GM20000 (cell line): ENCODE results near the gene RYR1.
A peak's percentile ranks its signal among the peaks of the same experiment; 100 is the strongest.

Source experiments
- DNase-seq: peaks from one replicate; pipeline ENCODE4 v3.0.0; 2012; ENCODE audit warnings: low spot score
- TF ChIP-seq, protein P1 (sequence below): IDR thresholded peaks from 2 replicates; pipeline ENCODE4 v1.5.1; 2012; ENCODE audit warnings: mild to moderate bottlenecking, control low read depth; ENCODE audit errors: extremely low read depth, missing control alignments

The RYR1 gene

DNA sequence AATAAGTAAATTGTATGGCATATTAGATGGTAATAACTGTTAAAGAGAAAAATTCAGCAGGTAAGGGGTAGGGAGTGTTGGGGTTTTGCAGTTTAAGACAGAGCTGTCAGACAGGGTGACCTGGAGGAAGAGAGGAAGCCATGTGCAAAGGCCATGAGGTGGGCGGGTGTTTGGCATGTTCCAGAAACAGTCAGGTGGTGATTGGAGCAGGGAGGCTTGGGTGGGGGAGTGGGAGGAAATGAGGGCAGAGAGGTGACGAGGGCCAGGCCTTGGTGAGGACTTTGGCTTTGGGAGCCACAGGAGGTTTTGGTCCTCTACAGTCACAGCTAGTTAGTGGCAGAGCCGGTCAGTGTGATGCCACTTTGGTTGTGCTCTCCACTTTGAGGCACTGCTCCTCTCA, 20.1 kb downstream of the RYR1 start:
- TF ChIP-seq, protein P1, sequence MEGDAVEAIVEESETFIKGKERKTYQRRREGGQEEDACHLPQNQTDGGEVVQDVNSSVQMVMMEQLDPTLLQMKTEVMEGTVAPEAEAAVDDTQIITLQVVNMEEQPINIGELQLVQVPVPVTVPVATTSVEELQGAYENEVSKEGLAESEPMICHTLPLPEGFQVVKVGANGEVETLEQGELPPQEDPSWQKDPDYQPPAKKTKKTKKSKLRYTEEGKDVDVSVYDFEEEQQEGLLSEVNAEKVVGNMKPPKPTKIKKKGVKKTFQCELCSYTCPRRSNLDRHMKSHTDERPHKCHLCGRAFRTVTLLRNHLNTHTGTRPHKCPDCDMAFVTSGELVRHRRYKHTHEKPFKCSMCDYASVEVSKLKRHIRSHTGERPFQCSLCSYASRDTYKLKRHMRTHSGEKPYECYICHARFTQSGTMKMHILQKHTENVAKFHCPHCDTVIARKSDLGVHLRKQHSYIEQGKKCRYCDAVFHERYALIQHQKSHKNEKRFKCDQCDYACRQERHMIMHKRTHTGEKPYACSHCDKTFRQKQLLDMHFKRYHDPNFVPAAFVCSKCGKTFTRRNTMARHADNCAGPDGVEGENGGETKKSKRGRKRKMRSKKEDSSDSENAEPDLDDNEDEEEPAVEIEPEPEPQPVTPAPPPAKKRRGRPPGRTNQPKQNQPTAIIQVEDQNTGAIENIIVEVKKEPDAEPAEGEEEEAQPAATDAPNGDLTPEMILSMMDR, result no peak
- no peak for DNase-seq

GRCh38 chr19:38455031-38455430, 21.5 kb downstream of the RYR1 start:
- TF ChIP-seq, protein P1, result no peak
- DNase-seq, result peak; percentile 60

GRCh38 chr19:38457202-38457601, 23.7 kb downstream of the RYR1 start:
- TF ChIP-seq, protein P1, result no peak
- DNase-seq, result no peak

DNA sequence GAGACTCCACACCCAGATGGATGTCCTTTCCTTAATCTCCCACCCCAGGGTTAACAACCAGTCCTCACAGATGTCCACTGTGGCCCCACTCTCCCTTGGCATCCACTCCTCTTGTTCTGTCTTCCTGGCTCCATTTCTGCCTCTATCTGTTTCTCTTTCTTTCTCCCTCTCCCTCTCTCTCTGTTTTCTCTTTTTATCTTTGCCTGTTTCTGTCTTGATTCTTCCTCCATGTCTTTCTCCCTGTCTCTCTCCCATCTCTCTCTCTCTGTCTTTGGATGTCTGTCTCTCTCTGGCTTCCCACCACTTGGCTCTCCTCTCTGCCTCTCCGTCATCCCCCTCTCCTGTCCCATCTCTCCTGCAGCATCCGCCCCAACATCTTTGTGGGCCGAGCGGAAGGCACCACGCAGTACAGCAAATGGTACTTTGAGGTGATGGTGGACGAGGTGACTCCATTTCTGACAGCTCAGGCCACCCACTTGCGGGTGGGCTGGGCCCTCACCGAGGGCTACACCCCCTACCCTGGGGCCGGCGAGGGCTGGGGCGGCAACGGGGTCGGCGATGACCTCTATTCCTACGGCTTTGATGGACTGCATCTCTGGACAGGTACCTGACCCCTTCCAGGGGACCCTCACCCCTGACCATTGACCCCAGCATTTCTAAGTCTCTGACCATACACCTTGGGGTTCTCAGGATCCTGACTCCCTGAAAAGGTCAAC, 24.4 kb downstream of the RYR1 start:
- TF ChIP-seq, protein P1, result no peak

GRCh38 chr19:38458991-38459390, 25.5 kb downstream of the RYR1 start:
- TF ChIP-seq, protein P1, result no peak
- no peak for DNase-seq

More for the DNA sequence above, 24.4 kb downstream of the RYR1 start:
- no peak for DNase-seq

DNA sequence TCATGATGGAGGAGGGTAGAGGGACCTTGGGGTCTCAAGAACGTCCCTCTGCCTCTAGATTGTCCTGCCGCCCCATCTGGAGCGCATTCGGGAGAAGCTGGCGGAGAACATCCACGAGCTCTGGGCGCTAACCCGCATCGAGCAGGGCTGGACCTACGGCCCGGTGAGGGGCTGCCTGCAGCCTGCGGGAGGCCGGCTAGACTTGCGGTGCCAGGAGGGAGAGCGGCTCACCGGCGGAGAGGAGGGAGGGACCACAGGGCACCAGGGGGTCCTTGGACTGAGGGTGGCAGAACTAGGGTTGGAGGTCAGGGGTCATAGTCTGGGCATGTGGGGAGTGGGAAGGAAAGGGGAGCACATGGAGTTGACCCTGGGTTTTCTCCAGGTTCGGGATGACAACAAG, 29.9 kb downstream of the RYR1 start:
- TF ChIP-seq, protein P1, result no peak
- DNase-seq, result no peak

GRCh38 chr19:38464421-38465082, 31.1 kb downstream of the RYR1 start:
- no peak for DNase-seq
- TF ChIP-seq, protein P1, result no peak
